Psoas muscle (tissue), 8 donors: ENCODE measurements around the gene ADCK1. TPM values are rescaled to one million over a fixed set of nuclear protein-coding genes. Genes with fewer than 3 reads are reported as not detected.

Source experiments
- ATAC-seq, 4 donors: fragments of 200-7000 bp; cut with Tn5 transposase; one replicate each; pipeline ENCODE4 v1.9.1; 2020; ENCODE audit warnings: moderate library complexity in 3 of 4, mild to moderate bottlenecking in 2 of 4
- DNase-seq, 2 donors: peaks; one replicate each; pipeline ENCODE4 v3.0.0-alpha.2; 2020
- H3K27ac ChIP-seq: fragments of 200-600 bp; one replicate; pipeline ENCODE4 v1.8.0; 2022
- H3K27me3 ChIP-seq, 3 donors: fragments of 200-600 bp in 1 of 3; one replicate each; pipeline versions ENCODE4 v1.6.1 to v1.8.0; 2013 to 2022; ENCODE audit warnings: low read length in 2 of 3, mild to moderate bottlenecking in 2 of 3, moderate library complexity in 1 of 3; ENCODE audit not compliant: insufficient read depth in 3 of 3
- H3K36me3 ChIP-seq, 2 donors: fragments of 200-600 bp in 1 of 2; one replicate each; pipeline versions ENCODE4 v1.6.1 to v1.8.0; 2013 to 2022; ENCODE audit warnings: low read depth in 1 of 2, mild to moderate bottlenecking in 1 of 2, moderate library complexity in 1 of 2; ENCODE audit not compliant: insufficient read depth in 1 of 2
- H3K4me1 ChIP-seq: fragments of 200-600 bp; one replicate; pipeline ENCODE4 v1.8.0; 2022
- H3K4me3 ChIP-seq: fragments of 200-600 bp; one replicate; pipeline ENCODE4 v1.8.0; 2022; ENCODE audit warnings: mild to moderate bottlenecking
- H3K9me3 ChIP-seq: fragments of 200-600 bp; one replicate; pipeline ENCODE4 v1.8.0; 2022
- WGBS, 3 donors: extraction: QIAGEN DNeasy Blood & Tissue Kit; methylation state at CpG; one replicate each; pipeline versions ENCODE4 v1.1.6 to v1.1.7; 2013; 5-methylcytosine and 5-hydroxymethylcytosine counted together
- intact Hi-C, 2 donors: fragments of 100-400 bp; cut with DNase I; formaldehyde crosslinking; loops; one replicate each; pipeline versions ENCODE4 v1.11.0 to v1.14.2; 2022
- polyA plus RNA-seq, 3 donors: library from polyadenylated mRNA; stranded (reverse); fragments of 200-250 nt; gene quantifications; one replicate each; pipeline ENCODE4 v1.2.3, GENCODE V29; 2013
- total RNA-seq, 4 donors: library from RNA; stranded (reverse); fragmentation: NEBNext Ultra II Directional in 2 of 4; extraction: Animal tissue kit (Norgen Biotek cat#: 25700) in 2 of 4; gene quantifications; one replicate each; pipeline versions ENCODE4 v1.2.1 to v1.2.4, GENCODE V29; 2021 to 2023
- TF ChIP-seq, protein P1 (sequence below): fragments of 200-600 bp; IDR thresholded peaks from one replicate; pipeline ENCODE4 v1.8.0; 2022; ENCODE audit warnings: antibody characterized with exemption
- donor health status: healthy with polysubstance abuse.
- donor health status: DM: no; HTN: no; CAD: no; lungs with moderate emphysema.
- donor health status: Bipolar disorder and iron deficiency.
- donor health status: healthy.
- donor health status: DM: yes; HTN: yes; CAD: no.
- donor health status: DM: no; HTN: no; CAD: no.
- donor health status: DM: no; HTN: no; CAD: no.
- donor health status: DM: yes; HTN: yes; CAD: no.

The ADCK1 gene
- total and polyA plus RNA-seq, 7 donors, result 3.8 to 9.1 (median 6.6) TPM

DNA sequence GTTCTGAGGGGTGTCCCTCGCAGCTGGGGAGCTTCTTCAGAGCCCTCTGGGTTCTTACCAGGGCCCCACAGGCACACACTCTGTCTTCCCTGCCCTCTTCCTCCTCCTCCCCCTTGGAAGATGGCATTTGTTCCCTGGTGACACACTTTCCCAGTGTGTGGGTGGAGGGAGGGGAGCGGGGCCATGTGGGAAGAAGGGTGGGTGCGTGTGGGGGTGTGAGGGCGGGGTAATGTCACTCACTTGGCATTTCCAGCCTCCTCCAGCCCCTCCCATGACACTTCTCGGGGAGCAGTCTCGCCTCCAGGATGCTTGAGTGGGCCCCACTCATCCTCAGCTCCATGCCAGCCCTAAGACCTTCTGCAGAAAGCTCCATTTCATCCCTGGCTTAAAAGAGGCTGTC, 61.3 kb downstream of the ADCK1 start:
- H3K4me1 ChIP-seq, result no peaks in the 10 kb centered on the region
- no peak overlapping the region for H3K27ac ChIP-seq
- DNase-seq (peak in 1 of 2 donors; percentile 24), ATAC-seq (no peak)
- H3K4me3 ChIP-seq, result no peak overlapping the region
- H3K9me3 ChIP-seq, result no peaks in the 10 kb centered on the region
- intact Hi-C loops, result loop anchor here (5.0 to 10.0 kb wide), 3 partner anchors 706 to 834 kb away; no protein-coding TSS in a partner anchor
- H3K36me3 ChIP-seq, result peaks cover 0 to 9% of the 10 kb centered on the region in 2 donors
- WGBS, 3 donors, result 77 to 88% (median 78%) methylated on average over 6 of the region's 6 CpGs
- TF ChIP-seq, protein P1, sequence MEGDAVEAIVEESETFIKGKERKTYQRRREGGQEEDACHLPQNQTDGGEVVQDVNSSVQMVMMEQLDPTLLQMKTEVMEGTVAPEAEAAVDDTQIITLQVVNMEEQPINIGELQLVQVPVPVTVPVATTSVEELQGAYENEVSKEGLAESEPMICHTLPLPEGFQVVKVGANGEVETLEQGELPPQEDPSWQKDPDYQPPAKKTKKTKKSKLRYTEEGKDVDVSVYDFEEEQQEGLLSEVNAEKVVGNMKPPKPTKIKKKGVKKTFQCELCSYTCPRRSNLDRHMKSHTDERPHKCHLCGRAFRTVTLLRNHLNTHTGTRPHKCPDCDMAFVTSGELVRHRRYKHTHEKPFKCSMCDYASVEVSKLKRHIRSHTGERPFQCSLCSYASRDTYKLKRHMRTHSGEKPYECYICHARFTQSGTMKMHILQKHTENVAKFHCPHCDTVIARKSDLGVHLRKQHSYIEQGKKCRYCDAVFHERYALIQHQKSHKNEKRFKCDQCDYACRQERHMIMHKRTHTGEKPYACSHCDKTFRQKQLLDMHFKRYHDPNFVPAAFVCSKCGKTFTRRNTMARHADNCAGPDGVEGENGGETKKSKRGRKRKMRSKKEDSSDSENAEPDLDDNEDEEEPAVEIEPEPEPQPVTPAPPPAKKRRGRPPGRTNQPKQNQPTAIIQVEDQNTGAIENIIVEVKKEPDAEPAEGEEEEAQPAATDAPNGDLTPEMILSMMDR, result no peak
- H3K27me3 ChIP-seq, result no peaks in the 10 kb centered on the region

DNA sequence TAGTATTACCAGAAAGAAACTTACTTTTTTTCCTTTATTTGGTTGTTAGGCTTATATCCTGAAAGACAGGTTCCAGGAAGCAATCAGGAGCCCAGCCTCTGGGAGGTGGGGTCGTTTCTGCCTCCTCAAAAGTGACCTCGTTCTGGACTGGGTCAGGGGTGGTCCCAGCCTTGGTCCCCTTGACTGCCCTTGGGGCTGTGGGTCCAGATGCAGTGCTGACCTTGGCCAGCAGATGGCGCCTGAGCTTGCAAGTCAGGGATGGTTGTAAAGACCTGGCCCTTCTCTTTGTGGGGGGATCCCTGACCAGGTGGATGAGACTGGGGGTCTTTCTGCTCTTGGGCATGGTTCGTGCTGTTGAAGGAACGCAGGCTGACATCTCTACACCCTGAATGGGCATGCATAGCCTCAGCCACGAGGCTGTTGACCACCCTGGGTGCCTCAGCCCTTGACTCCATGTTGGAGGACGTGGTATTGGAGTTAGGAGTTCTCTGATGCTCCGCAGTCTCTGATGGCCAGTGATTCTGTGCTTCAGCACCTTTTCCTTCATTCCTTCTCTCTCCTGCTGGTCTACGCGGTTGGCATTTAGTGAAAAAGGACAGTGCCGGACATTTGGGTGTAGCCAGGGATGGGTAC, 62.4 kb downstream of the ADCK1 start:
- H3K27me3 ChIP-seq, result no peaks in the 10 kb centered on the region
- intact Hi-C loops, result loop anchor here (5.0 to 10.0 kb wide), 3 partner anchors 705 to 833 kb away; no protein-coding TSS in a partner anchor
- no peak overlapping the region for H3K27ac ChIP-seq
- no peak overlapping the region for H3K4me3 ChIP-seq
- TF ChIP-seq, protein P1, result peak; percentile 95
- ATAC-seq (peak; percentile 74 to 80 (median 76)), DNase-seq (peak; percentile 68 to 83)
- H3K36me3 ChIP-seq, result peaks cover 0 to 9% of the 10 kb centered on the region in 2 donors
- H3K4me1 ChIP-seq, result no peaks in the 10 kb centered on the region
- WGBS, 3 donors, result 57 to 59% (median 58%) methylated on average over 11 of the region's 11 CpGs
- H3K9me3 ChIP-seq, result no peaks in the 10 kb centered on the region

DNA sequence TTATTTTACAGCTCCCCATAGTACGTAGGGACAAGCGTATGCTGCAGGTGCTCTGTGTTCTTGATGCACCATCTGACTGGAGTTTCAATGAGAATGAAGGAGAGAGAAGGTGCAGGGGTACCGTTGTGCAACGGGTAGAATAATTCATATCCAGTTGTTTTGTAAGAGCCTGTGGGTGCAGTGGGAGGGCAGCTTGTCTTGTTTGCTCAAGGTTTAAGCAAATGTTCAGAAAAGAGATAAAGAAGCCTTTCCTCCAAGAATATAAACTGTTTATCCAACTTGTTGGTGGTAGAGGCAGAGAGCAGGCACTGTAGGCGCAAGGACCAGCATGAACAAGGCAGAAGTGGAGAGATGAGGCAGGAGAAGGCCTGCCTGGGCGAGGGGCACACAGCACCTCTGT, 64.2 kb downstream of the ADCK1 start:
- peak in 1 of 2 donors; percentile 12 for DNase-seq
- ATAC-seq, result no peak
- peaks cover 0 to 7% of the 10 kb centered on the region in 2 donors for H3K36me3 ChIP-seq
- H3K4me3 ChIP-seq, result no peak overlapping the region
- WGBS, 3 donors, result 84 to 93% (median 92%) methylated on average over 6 of the region's 6 CpGs
- H3K27me3 ChIP-seq, result no peaks in the 10 kb centered on the region
- H3K27ac ChIP-seq, result no peak overlapping the region
- intact Hi-C loops, result loop anchor here (5.0 to 10.0 kb wide), 3 partner anchors 703 to 831 kb away; no protein-coding TSS in a partner anchor
- H3K9me3 ChIP-seq, result no peaks in the 10 kb centered on the region
- TF ChIP-seq, protein P1, result no peak
- peaks cover 4% of the 10 kb centered on the region for H3K4me1 ChIP-seq

DNA sequence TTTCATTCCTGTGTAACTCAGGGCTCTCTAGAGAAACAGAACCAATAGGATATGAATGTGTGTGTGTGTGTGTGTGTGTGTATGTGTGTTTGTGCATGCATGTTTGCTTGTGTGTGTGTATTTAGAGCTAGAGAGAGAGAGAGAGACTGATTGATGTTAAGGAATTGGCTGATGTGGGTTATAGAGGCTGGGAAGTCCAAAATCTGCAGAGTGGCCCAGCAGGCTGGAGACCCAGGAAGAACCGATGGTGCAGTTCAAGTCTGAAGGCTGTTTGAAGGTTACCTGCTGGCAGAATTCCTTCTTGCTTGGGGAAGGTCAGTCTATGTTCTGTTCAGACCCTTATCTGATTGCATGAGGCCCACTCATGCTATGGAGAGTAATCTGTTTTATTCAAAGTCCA, 64.7 kb downstream of the ADCK1 start:
- Histone ChIP-seq H3K27me3 (no peaks in the 10 kb centered on the region), H3K27ac (no peak overlapping the region), H3K4me1 (peaks cover 5% of the 10 kb centered on the region), H3K4me3 (no peak overlapping the region), H3K9me3 (no peaks in the 10 kb centered on the region), H3K36me3 (peaks cover 0 to 2% of the 10 kb centered on the region in 2 donors)
- intact Hi-C loops, result loop anchor here (5.0 to 10.0 kb wide), 3 partner anchors 703 to 830 kb away; no protein-coding TSS in a partner anchor
- TF ChIP-seq, protein P1, result no peak
- no peak for DNase-seq
- 90 to 98% (median 93%) methylated on average over 1 of the region's 1 CpG for WGBS, 3 donors
- ATAC-seq, result no peak
